Measurements from ENCODE around the gene AKAP12.

GRCh38 chr6:151252634-151253033 lies 12.9 kb downstream of the AKAP12 start:
- TF ChIP-seq CTCF (IDR thresholded peaks at IDR 0.05): no peak
- no peak for TF ChIP-seq MAX (IDR thresholded peaks at IDR 0.05)
- no peak for TF ChIP-seq USF2 (IDR thresholded peaks at IDR 0.05)
- no peak for TF ChIP-seq POLR2A (IDR thresholded peaks at IDR 0.05; ENCODE audit: low read length)
- no peak for TF ChIP-seq POLR2AphosphoS2 (conservative IDR thresholded peaks at IDR 0.05; ENCODE audit: low read length)
- no peak for TF ChIP-seq CBX2 (IDR thresholded peaks at IDR 0.05; ENCODE audit: borderline replicate concordance, low read depth)
- no peak for TF ChIP-seq NR3C1 (IDR thresholded peaks at IDR 0.05)
- no peak for TF ChIP-seq CBX8 (IDR thresholded peaks at IDR 0.05)
- no peak for TF ChIP-seq CHD4 (IDR thresholded peaks at IDR 0.05; ENCODE audit: borderline replicate concordance)
- TF ChIP-seq CHD2 (IDR thresholded peaks at IDR 0.05; ENCODE audit: low read length, partially characterized antibody): no peak
- no peak for TF ChIP-seq BHLHE40 (IDR thresholded peaks at IDR 0.05; ENCODE audit: low read depth, low read length)
- no peak for TF ChIP-seq RCOR1 (IDR thresholded peaks at IDR 0.05; ENCODE audit: low read depth, low read length)
- TF ChIP-seq ELK1 (IDR thresholded peaks at IDR 0.05; ENCODE audit: low read depth, low read length): no peak
- no peak for TF ChIP-seq JUN (IDR thresholded peaks at IDR 0.05)
